Epidermal melanocyte (primary cell): Measurements from ENCODE around the gene ZNF670.
"Not testable (repeated sequence)": the region's sequence is repeated elsewhere in the genome, so short reads cannot be mapped to it uniquely, and the experiment has no call there.

Source experiments
- DNase-seq: peaks from one replicate; pipeline ENCODE4 v3.0.0; 2011; ENCODE audit warnings: low spot score; ENCODE audit not compliant: insufficient read length

ZNF670 gene

DNA sequence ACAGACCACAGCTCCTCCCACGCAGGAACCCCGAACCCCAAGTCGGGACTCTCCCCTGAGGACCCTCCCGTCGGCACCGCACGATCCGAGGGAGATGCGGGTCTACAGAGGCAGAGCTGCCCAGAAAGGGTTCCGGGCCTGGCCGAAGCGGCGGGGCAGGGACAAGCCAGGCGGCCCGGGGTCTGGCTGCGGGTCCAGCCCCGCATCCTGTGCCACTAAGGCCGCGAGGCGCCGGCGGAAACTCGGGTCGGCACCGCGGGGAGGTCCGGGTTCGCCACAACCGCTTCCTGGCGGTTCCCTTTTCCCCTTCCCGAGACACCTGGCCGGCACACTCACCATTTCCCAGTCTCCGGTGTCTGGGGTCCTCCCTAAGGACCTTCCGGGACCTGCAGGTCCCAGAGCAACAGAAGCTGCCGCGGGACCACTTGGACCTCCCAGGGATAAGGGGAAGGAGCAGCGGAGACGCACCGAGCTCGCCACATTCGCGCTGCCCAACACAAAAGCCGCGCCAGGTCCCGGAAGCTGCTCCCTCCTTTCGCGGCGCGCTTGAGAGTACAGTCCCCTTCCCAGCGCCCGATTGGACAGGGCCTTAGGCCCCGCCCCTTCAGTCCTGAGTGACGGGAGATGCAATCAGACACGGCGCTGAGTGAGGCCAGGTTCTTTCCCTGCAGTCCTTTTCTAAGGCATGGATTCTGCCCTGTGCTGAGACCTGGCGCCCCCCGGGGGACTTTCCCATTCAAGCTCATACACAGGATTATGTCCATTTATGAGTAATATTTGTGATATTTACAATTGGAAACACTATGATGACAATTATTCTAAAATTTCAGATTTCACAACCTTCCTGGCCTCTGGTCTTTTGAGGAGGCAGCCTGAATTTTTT is at the start of gene ZNF670:
ZNF670 (minus strand) TSS at position 554 of the 883 bp plus-strand sequence; CDS start at position 339, 215 bp downstream.
- DNase-seq, result peak; percentile 92

DNA sequence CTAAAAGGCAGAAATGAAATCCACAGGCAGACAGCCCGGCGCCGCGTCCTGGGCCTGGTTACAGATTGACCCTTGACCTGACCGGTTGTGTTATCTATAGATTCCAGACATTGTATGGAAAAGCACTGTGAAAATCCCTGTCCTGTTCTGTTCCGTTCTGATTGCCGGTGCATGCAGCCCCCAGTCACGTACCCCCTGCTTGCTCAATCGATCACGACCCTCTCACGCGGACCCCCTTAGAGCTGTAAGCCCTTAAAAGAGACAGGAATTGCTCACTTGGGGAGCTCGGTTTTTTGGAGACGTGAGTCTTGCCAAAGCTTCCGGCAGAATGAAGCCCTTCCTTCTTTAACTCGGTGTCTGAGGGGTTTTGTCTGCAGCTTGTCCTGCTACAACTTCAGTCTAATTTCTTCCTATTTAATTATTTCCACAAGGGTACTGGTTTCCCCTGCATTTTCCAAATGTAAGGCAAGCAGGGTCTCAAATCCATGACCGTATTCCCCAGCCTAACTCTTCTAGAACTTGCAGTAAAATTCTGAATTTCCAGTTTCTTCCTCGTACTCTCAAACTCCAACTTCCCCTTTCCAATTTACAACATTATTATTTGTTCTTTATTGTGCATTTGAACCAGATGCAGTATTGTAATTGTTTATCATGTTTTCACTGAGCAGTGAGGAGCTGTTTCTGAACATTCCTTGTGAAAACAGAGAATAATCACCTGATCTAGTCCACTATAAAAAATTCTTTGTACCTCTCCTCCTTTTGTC is 49.1 kb upstream of the ZNF670 start:
- DNase-seq, result not testable (repeated sequence)

DNA sequence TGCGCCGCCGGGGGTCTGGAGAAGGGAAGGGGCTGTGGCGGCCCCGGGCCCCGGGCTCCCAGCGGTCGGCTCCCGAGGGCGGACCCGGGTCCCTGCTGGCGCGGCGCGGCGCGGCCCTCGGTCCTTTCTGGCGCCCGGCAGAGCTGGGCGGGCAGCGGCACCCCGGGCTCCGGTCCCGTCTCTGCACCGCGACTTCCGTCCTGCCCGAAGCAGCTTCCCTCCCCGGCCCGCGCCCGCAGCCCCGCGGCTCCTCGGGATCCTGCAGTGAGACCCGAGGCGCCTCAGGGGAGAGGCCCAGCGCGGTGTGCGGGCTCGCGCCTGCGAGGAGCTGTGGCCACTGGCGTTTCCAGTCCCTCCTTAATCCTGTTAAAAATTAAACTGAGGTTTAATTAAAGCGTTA is 48.0 kb upstream of the ZNF670 start:
- DNase-seq, result not testable (repeated sequence)

DNA sequence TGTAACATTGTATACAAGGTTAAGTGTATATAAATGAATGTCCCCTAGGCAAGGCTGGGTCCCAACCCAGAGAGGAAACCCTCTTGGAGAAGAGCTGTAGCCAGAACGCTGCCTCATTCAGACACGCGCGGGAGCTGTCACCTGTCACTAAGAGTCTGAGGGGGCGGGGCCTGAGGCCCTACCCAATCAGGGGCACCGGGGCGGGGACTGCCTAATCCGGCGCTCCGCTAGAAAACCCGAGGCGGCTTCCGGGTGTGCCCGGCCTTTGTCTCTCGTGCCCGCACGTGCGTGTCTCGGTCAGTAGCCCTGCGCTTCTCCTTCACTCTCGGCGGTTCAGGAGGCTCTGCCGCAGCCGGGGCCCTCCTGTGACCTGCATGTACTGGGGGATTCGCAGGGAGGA is 47.6 kb upstream of the ZNF670 start:
- DNase-seq, result not testable (repeated sequence)

DNA sequence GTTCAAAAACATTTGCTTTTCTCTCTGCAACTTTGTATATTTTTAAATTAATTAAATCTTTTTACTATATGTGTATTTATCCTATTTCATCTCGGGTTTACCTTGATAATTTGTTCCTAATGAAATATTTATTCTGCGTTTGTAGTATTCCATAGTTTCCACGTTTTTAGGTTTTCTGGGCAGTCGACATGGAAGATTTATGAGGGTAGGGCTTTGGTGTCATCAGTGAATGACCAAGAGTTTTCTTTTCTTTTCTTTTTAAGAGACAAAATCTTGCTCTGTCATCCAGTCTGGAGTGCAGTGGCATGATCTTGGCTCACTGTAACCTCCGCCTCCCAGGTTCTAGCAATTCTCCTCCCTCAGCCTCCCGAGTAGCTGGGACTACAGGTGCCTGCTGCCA is 42.8 kb upstream of the ZNF670 start:
- DNase-seq, result no peak

DNA sequence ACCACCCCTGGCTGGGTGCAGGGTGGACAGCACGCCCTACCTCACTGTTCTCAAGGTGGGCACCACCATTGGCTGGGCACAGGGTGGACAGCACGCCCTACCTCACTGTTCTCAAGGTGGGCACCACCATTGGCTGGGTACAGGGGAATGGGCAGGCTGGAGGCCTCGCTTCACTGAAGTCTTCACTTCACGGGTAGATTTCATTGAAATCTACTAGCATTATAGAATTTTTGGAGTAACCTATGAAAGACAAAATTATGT is 41.7 kb upstream of the ZNF670 start:
- not testable (repeated sequence) for DNase-seq

DNA sequence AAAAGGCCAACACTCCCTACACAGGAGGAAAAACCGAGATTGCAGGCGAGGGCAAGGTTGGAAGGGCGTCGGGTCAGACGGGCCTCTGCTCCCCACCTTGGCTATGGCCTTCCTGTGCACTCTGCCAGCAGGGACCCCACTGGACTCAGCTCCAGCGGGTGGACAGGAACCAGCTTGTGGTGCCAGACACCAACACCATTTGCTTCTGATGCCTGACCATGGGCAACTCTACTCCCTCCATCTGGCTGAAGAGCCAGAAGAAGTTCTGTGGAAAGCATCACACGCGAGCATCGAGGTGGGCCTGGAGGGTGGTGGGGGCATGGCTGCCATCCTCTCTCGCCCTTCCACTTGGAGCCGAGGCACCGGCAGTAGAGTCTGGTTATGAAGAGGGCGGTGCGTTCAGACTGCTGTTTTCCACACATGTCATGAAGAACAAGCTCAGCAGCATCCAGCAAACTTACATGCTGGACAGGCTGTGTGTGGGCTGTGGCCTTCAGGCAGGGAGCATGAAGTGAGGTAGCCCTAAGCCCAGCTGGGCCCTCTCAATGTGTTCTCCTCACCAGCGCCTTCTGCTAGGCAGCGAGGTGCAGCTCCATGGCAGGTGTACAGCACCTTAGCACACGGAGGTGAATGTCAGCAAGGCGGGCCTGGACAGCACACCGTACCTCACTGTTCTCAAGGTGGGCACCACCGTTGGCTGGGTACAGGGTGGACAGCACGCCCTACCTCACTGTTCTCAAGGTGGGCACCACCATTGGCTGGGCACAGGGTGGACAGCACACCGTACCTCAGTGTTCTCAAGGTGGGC is 41.2 kb upstream of the ZNF670 start:
- no peak for DNase-seq

DNA sequence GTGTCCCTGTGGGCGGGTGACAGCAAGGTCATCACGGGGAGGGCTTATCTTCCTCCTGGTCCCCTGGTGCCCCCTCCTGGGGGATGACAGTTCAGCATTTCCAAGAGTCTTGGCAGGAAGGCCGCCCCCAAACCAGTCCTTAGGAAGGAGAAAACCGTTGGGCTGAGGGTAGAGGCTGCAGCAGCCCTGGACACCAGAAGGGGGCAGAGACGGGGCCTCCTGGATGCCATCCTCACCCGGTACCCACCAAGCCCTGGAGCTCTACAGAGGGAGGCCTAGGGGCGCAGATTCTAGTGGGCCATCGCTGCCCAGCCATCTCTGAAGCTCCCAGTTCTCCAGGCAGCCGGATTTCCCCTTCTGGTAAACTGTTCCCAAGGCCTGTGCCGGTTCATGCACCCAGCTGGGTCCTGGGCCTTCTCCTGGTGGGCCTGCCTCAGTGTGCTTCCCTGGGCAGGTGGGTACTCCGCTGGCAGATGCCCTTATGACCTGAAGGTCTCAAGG is 40.4 kb upstream of the ZNF670 start:
- no peak for DNase-seq

DNA sequence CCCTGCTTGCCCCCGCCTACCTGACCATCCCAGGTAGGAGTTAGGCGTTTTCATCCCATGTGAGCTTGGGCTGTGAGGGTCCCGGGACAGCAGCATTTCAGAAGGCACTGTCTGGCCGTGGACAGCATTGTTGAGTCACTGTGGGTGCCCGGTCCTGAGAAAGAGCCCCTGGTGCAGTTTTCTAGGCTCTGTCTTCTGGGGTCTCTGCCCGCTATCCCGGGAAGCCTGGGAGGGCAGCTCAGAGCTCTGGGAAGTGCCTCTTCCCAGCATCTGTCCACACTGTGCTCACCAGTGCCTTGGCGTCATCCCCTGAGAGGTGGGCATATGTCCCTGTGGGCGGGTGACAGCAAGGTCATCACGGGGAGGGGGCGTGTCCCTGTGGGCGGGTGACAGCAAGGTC is 36.9 kb upstream of the ZNF670 start:
- no peak for DNase-seq

DNA sequence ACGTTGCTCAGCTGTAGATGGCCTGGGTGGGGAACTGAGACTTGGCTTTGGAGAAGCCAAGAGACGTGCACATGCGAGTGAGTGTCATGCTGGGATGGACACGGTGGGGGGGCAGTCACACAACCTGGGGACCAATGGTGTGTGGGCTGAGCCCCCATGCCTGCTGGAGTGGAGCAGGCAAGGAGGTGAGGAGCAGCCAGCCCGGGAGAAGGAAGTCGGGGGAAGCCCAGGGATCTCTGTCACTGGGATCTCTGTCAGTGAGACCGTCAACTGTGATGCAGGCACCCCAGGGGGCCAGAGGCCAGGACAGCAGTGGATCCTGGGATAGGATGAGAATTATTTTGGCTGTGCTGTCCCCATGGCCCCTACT is 36.5 kb upstream of the ZNF670 start:
- DNase-seq, result no peak

DNA sequence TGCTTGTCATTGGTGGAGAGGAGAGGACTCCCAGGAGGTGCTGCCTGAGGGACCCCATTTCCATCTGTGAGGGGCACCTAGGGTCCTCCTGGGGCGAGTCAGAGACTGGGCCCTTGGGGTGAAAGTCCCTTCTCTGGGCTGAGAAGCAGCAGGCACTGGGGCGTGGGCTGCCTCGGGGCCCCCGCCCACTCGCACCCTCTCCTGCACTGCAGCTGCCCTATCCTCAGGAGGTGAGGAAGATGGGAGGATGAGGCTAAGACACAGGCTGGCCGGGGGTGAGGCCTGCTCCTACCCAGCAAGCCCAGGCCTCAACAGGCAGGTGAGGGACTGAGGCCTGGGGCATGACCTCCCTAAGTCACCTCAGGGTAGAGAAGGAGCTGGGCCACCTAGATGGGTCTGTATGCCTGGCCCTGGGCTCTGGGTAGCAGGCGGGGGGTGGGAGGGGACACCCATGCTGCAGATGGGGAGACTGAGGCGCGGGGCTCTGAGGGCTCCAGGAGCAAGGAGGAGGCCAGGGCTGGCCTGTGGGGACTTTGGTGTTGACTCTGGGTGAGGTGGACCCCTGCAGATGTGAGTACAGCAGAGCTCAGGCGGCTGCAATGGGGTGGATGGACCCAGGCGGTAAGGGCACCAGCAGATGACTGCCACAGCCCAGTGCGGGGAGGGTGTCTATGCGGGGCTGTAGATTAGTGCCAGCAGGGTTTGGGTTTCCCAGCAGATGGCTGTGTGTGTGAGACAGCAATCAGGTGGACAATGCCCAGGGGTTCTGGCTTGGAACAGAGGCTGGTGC is 35.9 kb upstream of the ZNF670 start:
- DNase-seq, result no peak

DNA sequence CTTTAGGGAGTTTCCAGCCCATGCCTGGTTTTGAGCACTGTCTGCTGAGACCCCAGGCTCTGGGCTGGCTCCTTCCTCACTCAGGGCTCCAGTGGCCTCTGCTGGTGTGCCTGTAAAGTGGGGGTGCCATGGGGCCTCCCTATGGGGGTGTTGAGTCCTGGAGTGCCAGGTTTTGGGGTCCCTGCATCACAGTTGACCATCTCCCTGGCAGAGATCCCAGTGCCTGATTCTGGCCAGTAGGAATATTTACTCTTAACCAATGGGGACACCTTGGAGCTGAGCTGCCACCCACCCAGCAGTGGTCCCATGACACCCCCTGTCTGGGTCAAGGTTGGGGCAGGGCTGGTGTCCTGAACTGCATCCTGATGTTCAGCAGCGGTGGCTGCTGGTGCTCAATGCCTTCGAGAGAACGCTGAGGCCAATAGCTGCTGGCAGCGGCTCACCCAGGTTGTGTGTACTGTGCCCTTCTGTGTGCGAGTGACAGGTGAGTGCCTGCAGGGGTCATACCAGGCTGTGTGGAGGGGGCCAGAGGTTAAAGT is 35.2 kb upstream of the ZNF670 start:
- DNase-seq, result no peak

DNA sequence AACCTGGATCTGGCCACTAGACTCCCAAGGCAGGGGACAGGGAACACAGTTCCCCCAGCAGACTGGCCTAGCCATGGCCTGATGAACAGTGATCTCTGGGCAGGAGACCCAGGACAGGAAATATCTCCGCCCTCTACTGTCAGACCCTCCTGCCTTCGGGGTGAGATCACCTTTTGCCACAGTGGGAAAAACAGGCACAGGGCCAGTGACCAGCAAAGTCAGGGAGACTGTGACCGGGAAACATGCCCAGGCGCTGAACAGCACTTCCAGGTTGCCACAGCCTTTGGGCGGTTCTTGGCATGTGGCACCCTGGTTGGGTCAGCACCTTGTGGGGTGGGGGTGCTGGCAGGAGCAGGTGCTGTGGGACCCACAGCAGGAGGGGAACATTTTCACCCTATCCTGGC is 34.5 kb upstream of the ZNF670 start:
- no peak for DNase-seq

DNA sequence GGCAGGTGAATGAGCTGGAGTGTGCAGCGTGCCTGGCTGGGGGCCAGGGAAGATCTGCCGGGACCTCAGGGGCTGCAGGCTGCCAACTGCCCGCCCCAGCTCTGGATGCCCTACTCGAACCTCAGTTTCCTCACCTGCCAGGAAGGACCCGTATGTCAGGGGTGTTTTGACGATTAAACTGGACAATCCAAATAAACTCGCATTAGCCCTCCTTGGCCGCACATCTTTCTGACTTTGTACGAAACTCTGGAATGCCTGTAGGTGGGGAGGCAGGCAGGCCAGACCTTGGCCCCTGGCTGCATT is 33.8 kb upstream of the ZNF670 start:
- no peak for DNase-seq

DNA sequence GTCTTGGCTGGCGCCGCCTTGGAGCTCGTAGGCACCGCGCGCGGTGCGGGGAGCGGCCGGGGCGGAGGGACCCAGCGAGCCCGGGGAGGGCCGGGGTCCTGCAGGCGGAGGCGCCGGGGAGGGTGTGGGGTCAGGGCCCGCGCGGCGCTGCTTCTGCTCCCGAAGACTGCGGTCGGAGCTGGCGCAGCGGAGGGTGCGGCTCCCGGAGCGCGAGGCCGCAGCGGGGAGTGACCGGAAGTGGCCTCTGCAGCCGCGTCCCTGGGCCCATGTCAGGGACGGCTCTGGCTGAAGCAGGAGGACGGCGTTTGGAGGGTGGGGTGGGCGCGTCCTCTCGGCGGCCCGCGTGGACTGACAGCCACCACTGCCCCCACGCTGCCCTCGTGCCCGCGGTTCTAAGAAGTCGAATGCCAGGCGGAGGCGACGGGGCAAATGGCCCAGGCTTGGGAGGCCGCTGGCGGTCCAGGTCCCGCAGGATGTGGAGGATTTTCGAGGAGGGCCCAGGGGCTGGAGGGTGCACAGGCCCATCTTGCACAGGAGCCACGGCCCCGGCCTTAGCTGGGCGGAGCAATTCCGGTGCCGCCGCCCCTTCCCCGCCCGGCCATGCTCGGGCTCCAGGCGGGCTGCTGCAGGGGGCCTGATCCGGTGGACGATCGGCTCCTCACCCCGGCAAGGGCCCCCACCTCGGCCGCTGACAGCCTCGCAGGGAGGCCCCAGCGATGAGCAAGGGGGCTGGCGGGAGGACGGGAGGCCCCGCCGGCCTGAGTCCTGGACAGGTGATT is 33.3 kb upstream of the ZNF670 start:
- DNase-seq, result peak; percentile 55

DNA sequence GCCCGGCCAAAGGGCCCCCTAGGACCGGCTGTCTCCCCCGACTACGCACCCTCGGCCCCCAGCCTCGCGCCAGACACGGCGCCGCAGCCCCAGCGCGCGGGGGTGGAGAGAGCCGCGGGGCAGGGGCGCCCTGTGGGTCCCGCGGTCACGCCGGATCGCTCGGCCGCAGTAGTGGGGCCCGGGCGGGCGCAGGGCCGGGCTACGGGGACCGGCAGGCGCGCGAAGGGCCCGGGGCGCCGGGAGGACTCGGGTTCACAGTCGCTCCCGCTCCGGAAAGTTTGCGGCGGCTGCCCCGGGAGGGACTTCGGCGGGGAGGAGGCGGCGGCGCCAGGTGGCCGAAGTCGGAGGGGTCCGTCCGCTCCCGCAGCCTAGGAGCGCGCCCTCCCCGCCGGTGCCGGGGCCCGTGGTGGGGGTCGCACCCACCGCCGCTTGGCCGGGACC is 32.7 kb upstream of the ZNF670 start:
- DNase-seq, result peak; percentile 50

DNA sequence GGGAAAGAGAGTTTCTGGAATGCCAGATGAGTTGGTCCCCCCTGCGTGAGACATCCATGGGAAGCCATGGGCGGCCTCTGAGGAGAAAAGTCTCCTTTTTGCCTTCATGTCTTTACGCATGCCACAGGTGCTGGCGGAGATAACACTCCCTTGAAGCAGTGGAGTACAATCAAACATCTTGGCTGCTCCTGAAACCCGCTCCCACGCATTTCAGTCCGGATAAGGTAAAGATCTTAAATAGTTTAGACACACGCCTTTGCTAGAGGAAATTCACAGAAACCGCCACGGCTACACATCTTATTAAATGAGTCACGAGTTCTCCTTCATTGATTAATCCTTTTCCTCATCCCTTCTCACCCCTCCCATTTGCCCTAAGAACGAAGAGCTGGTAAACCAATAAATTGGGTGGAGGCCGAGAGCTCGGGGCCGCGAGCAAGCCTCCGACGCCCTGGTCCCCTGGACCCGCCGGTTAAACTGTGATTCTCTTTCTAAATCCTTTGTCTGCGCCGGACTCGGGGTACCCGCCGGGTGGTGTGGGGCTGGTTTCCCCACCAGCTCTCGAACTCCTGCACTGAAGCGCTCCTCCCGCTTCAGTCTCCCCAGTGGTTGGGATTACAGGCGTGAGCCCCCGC is 32.1 kb upstream of the ZNF670 start:
- DNase-seq, result peak; percentile 23

DNA sequence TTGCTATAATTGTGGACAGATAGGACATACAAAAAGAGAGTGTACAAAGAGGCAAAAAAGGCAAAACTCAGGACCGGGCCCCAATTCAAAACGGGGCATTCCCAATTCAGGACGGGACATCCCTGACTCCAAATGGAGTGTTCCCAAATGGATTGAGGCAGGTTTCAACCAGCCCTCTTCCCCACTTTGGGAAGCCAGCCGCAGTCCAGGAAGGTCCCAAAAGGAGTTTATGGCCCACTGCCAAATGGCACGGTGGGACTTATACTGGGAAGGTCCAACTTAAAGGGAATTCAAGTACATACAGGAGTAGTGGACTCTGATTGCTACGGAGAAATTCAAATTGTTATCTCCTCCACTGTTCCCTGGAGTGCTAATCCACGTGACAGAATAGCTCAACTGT is 29.1 kb upstream of the ZNF670 start:
- no peak for DNase-seq

DNA sequence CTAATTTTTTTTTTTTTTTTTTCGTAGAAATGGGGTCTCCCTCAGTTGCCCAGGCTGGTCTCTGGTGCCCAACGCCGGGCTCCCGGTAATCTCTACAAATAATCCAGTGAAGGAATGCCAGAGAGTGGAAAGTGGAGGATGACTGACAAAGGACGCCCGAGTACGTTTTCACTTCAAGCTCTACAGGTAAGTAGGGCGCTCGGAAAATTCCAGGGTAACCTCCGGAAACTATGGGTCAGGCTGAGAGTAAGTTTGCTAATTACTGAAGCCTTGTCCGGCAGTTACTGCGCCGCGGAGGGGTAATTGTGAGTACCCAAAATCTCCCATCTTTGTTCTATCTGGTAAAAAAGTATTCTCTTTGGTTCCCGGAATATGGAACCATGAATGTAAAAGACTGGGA is 27.4 kb upstream of the ZNF670 start:
- DNase-seq, result no peak

DNA sequence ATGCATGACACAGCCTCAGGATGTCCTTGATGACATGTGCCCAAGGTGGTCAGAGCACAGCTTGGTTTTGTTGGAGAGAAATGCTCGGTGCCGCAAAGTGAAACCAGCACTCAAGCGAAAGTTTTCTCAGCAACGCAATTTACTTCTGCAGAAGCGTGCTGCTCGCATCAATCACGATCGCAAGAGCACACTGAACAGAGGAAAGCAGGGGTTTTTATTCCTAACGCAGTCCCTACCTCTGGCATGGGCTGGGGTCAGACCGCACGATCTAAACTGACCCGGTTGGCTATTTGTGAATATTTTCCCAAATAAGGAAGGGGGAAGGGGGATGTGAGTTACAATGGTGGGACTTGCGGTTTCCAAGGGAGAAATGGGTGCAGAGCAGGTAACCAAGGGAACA is 26.4 kb upstream of the ZNF670 start:
- no peak for DNase-seq
